A549 (cell line): ENCODE results near the gene GRK2. TPM values are rescaled to one million over a fixed set of nuclear protein-coding genes. Genes with fewer than 3 reads are reported as not detected.
A peak's percentile ranks its signal among the peaks of the same experiment; 100 is the strongest.

Experiments
- ATAC-seq, 2 experiments: fragments of 200-7000 bp in 1 of 2; fragments of >200 bp in 1 of 2; cut with Nextera tagmentation in 1 of 2; cut with Tn5 transposase in 1 of 2; 3 replicates each; pipeline versions ENCODE4 v1.8.0 to v1.9.1; 2018 to 2020; ENCODE audit warnings: mild to moderate bottlenecking in 1 of 2, moderate library complexity in 1 of 2
- CTCF ChIA-PET: fragments of 300-600 bp; sonication (Branson Sonifier 250); formaldehyde crosslinking; extraction: SDS; loops from one replicate; lab custom pipeline; 2021; ENCODE audit warnings: antibody characterized with exemption, inconsistent platforms; lab: Yijun Ruan, JAX
- POLR2A ChIA-PET: fragments of 350-600 bp; formaldehyde crosslinking; extraction: SDS; loops from one replicate; lab custom pipeline; 2021; ENCODE audit warnings: antibody characterized with exemption, inconsistent platforms; lab: Yijun Ruan, JAX
- DNase-seq, 2 experiments: peaks; one replicate each; pipeline versions ENCODE4 v3.0.0 to v3.0.0-alpha.2; 2011 to 2016; ENCODE audit warnings: low read depth in 1 of 2, low spot score in 1 of 2
- FAIRE-seq: peaks from 2 replicates; lab custom pipeline; 2011; peaks lifted over from hg19 to GRCh38; lab: Jason Lieb, UNC
- H3K27ac ChIP-seq, 2 experiments: fragments of >200 bp; sonication (Bioruptor Twin); formaldehyde crosslinking; 3 replicates each; pipeline ENCODE4 v1.5.1; 2016 to 2017
- H3K4me1 ChIP-seq: fragments of >200 bp; sonication (Bioruptor Twin); formaldehyde crosslinking; 3 replicates; pipeline ENCODE4 v1.6.1; 2016
- H3K4me2 ChIP-seq: fragments of >200 bp; sonication (Bioruptor Twin); formaldehyde crosslinking; 3 replicates; pipeline ENCODE4 v1.6.1; 2016
- H3K4me3 ChIP-seq: fragments of >200 bp; sonication (Bioruptor Twin); formaldehyde crosslinking; 3 replicates; pipeline ENCODE4 v1.5.1; 2016
- H3K9me3 ChIP-seq: fragments of >200 bp; sonication (Bioruptor Twin); formaldehyde crosslinking; 3 replicates; pipeline ENCODE4 v1.6.1; 2016
- BHLHE40 ChIP-seq: IDR thresholded peaks from 2 replicates; pipeline ENCODE4 v1.6.1; 2012; ENCODE audit warnings: low read depth, low read length, inconsistent platforms
- CHD2 ChIP-seq: fragments of 150-350 bp; IDR thresholded peaks from 2 replicates; pipeline ENCODE4 v1.6.1; 2014; ENCODE audit warnings: low read length; ENCODE audit not compliant: partially characterized antibody
- E2F6 ChIP-seq: IDR thresholded peaks from 2 replicates; pipeline ENCODE4 v1.6.1; 2012; ENCODE audit warnings: low read depth, borderline replicate concordance
- EP300 ChIP-seq, 2 experiments: fragments of >200 bp; sonication (Bioruptor Twin); formaldehyde crosslinking; IDR thresholded peaks; 2 replicates in 1 of 2; 3 replicates in 1 of 2; pipeline ENCODE4 v1.6.1; 2016 to 2017
- FOSB ChIP-seq: fragments of 250-450 bp; sonication (Bioruptor Pico); IDR thresholded peaks from 2 replicates; pipeline ENCODE4 v1.5.0; 2020; ENCODE audit warnings: mild to moderate bottlenecking, moderate library complexity
- FOSL2 ChIP-seq, 2 experiments: fragments of 450-650 bp in 1 of 2; fragments of >200 bp in 1 of 2; sonication (Bioruptor Twin) in 1 of 2; formaldehyde crosslinking; IDR thresholded peaks; 2 replicates each; pipeline versions ENCODE4 v1.5.0 to v1.6.1; 2016 to 2020; ENCODE audit warnings: mild to moderate bottlenecking in 1 of 2, moderate library complexity in 1 of 2
- FOXS1 ChIP-seq: fragments of 250-450 bp; sonication (Bioruptor Pico); IDR thresholded peaks from 2 replicates; pipeline ENCODE4 v1.5.0; 2020; ENCODE audit warnings: mild to moderate bottlenecking, moderate library complexity
- HEYL ChIP-seq: fragments of 250-450 bp; sonication (Bioruptor Pico); IDR thresholded peaks from 2 replicates; pipeline ENCODE4 v1.8.0; 2021; ENCODE audit warnings: mild to moderate bottlenecking, moderate library complexity
- HMGXB4 ChIP-seq: fragments of 250-450 bp; sonication (Bioruptor Pico); IDR thresholded peaks from 2 replicates; pipeline ENCODE4 v1.5.0; 2021; ENCODE audit warnings: mild to moderate bottlenecking, moderate library complexity, borderline replicate concordance
- HOXA7 ChIP-seq: fragments of 250-450 bp; sonication (Bioruptor Pico); IDR thresholded peaks from 2 replicates; pipeline ENCODE4 v1.5.0; 2020; ENCODE audit warnings: mild to moderate bottlenecking, moderate library complexity
- JUN ChIP-seq, 2 experiments: fragments of >200 bp; sonication (Bioruptor Twin); formaldehyde crosslinking; IDR thresholded peaks; 2 replicates in 1 of 2; 3 replicates in 1 of 2; pipeline ENCODE4 v1.6.1; 2016 to 2017
- JUNB ChIP-seq: fragments of >200 bp; sonication (Bioruptor Twin); formaldehyde crosslinking; IDR thresholded peaks from 2 replicates; pipeline ENCODE4 v1.6.1; 2016
- KDM5A ChIP-seq: fragments of 200-600 bp; sonication (generic); IDR thresholded peaks from 2 replicates; pipeline ENCODE4 v1.6.1; 2016; ENCODE audit warnings: antibody characterized with exemption, mild to moderate bottlenecking
- MAFK ChIP-seq: fragments of 450-650 bp; IDR thresholded peaks from 2 replicates; pipeline ENCODE4 v1.6.1; 2014; ENCODE audit not compliant: partially characterized antibody
- MAZ ChIP-seq: fragments of 150-350 bp; IDR thresholded peaks from 2 replicates; pipeline ENCODE4 v1.6.1; 2014; ENCODE audit warnings: antibody characterized with exemption, low read depth, low read length, borderline replicate concordance
- NFE2L2 ChIP-seq: fragments of 150-350 bp; conservative IDR thresholded peaks from 2 replicates; pipeline ENCODE4 v1.6.1; 2014; ENCODE audit warnings: low read length
- NR3C1 ChIP-seq: fragments of >200 bp; sonication (Bioruptor Twin); formaldehyde crosslinking; IDR thresholded peaks from 3 replicates; pipeline ENCODE4 v1.6.1; 2017
- POLR2A ChIP-seq: IDR thresholded peaks from 2 replicates; pipeline ENCODE4 v1.6.1; 2012; ENCODE audit warnings: mild to moderate bottlenecking, low read length
- RCOR1 ChIP-seq: fragments of 150-350 bp; IDR thresholded peaks from 2 replicates; pipeline ENCODE4 v1.6.1; 2014; ENCODE audit warnings: antibody characterized with exemption, low read length, low read depth
- REST ChIP-seq: fragments of 200-600 bp; sonication (generic); IDR thresholded peaks from 2 replicates; pipeline ENCODE4 v1.6.1; 2016; ENCODE audit warnings: antibody characterized with exemption, mild to moderate bottlenecking, moderate library complexity
- TFCP2L1 ChIP-seq: fragments of 250-450 bp; sonication (Bioruptor Pico); IDR thresholded peaks from 2 replicates; pipeline ENCODE4 v1.5.0; 2021; ENCODE audit warnings: mild to moderate bottlenecking
- TP53 ChIP-seq: fragments of 250-450 bp; sonication (Bioruptor Pico); IDR thresholded peaks from 2 replicates; pipeline ENCODE4 v1.5.0; 2021; ENCODE audit warnings: mild to moderate bottlenecking, moderate library complexity
- ZC3H11A ChIP-seq: fragments of 450-650 bp; IDR thresholded peaks from 2 replicates; pipeline ENCODE4 v1.6.1; 2014; ENCODE audit warnings: antibody characterized with exemption, mild to moderate bottlenecking
- ZSCAN20 ChIP-seq: fragments of 250-450 bp; sonication (Bioruptor Pico); IDR thresholded peaks from 2 replicates; pipeline ENCODE4 v1.8.0; 2022; ENCODE audit warnings: mild to moderate bottlenecking, moderate library complexity
- WGBS: methylation state at CpG from one replicate; pipeline ENCODE4 v1.1.6; 2017; ENCODE audit errors: missing lambda C conversion rate; 5-methylcytosine and 5-hydroxymethylcytosine counted together
- polyA plus RNA-seq, 4 experiments: library from polyadenylated mRNA; depleted of rRNA in 3 of 4; stranded (reverse); fragments of >200 nt; fragmentation: RNase III in 1 of 4; extraction: RNeasy Plus Mini Kit Qiagen cat#74134 plus additional on column Dnase treatment in 1 of 4; gene quantifications; 2 replicates in 3 of 4; 3 replicates in 1 of 4; pipeline ENCODE4 v1.2.3, GENCODE V29; 2011 to 2017
- TF ChIP-seq, protein P1 (sequence below): fragments of >200 bp; sonication (Bioruptor Twin); formaldehyde crosslinking; IDR thresholded peaks from 2 replicates; pipeline ENCODE4 v1.6.1; 2016
- TF ChIP-seq, protein P2 (sequence below): fragments of 250-450 bp; sonication (Bioruptor Pico); IDR thresholded peaks from 2 replicates; pipeline ENCODE4 v1.5.0; 2020; ENCODE audit warnings: low read depth, mild to moderate bottlenecking, moderate library complexity
- TF ChIP-seq, protein P3 (sequence below): IDR thresholded peaks from 2 replicates; pipeline ENCODE4 v1.6.1; 2012

GRK2 gene
- polyA plus RNA-seq, 2 of the 4 experiments (the other 2 are of a cell fraction) = 20.5 to 29.7 TPM

- CTCF ChIA-PET = interaction anchor here (0.6 to 4.9 kb wide), 56 partner anchors 10 to 429 kb away, joined by 3 to 178 read pairs (median 5); partner anchors contain the start of genes ANKRD13D, POLD4, RAD9A and RHOD
- POLR2A ChIA-PET = interaction anchor here (0.6 to 2.9 kb wide), 6 partner anchors 22 to 140 kb away, joined by 3 to 21 read pairs (median 4); partner anchors contain the start of genes ANKRD13D, POLD4 and PPP1CA
- ATAC-seq (peak in 1 of 2 experiments; percentile 3; a peak in 3 of 6 replicates), FAIRE-seq (no peak), DNase-seq (no peak)
- Histone ChIP-seq H3K27ac (peak overlapping the region in 1 of 2 experiments; percentile 87; a peak in 3 of 6 replicates), H3K9me3 (no peaks in the 10 kb centered on the region), H3K4me3 (no peak overlapping the region; the same call in 2 of the 3 replicates), H3K4me2 (peak overlapping the region; percentile 68), H3K4me1 (peaks cover 23% of the 10 kb centered on the region)
- TF ChIP-seq NFE2L2 = no peak
- TF ChIP-seq ZSCAN20 = no peak
- TF ChIP-seq, protein P1, sequence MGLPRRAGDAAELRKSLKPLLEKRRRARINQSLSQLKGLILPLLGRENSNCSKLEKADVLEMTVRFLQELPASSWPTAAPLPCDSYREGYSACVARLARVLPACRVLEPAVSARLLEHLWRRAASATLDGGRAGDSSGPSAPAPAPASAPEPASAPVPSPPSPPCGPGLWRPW = no peak
- no peak for TF ChIP-seq HEYL (CRISPR knock-in tag)
- TF ChIP-seq RCOR1 = no peak
- no peak for TF ChIP-seq TP53
- WGBS = 55% methylated on average over 18 of the region's 18 CpGs
These were observed 4.2 kb upstream of the GRK2 start for GRCh38 chr11:67261946-67262681.

- WGBS = 59% methylated on average over 22 of the region's 22 CpGs
- ChIA-PET CTCF (interaction anchor here (0.6 to 4.9 kb wide), 51 partner anchors 9 to 386 kb away, joined by 3 to 178 read pairs (median 6); partner anchors contain the start of genes ANKRD13D, POLD4, RAD9A and RHOD), POLR2A (interaction anchor here (1.3 to 2.9 kb wide), 3 partner anchors 25 to 139 kb away, joined by 3 to 21 read pairs (median 3); partner anchors contain the start of gene PPP1CA)
- Histone ChIP-seq H3K4me2 (peak overlapping the region; percentile 40), H3K4me3 (no peak overlapping the region), H3K27ac (peak overlapping the region; percentile 60 to 87), H3K4me1 (peaks cover 30% of the 10 kb centered on the region), H3K9me3 (no peaks in the 10 kb centered on the region)
- ATAC-seq (peak; percentile 65 to 84), DNase-seq (peak; percentile 79 to 98), FAIRE-seq (no peak)
- TF ChIP-seq HOXA7 (no peak), KDM5A (no peak), JUNB (no peak), NFE2L2 (no peak), E2F6 (no peak), JUN (IDR thresholded peaks at IDR 0.05) (0 out of 5 replicates have a peak, but pooled peaks of 1 of the 2 experiments have one; percentile 26), HMGXB4 (CRISPR knock-in tag) (no peak), TFCP2L1 (CRISPR knock-in tag) (no peak), BHLHE40 (no peak), POLR2A (no peak; the same call in 1 of the 2 replicates), CHD2 (no peak), FOSB (no peak), ZC3H11A (no peak), FOXS1 (CRISPR knock-in tag) (no peak), FOSL2 (IDR thresholded peaks at IDR 0.05) (no peak), FOSL2 (CRISPR knock-in tag; IDR thresholded peaks at IDR 0.05) (peak; percentile 35; the same call in 1 of the 2 replicates), EP300 (IDR thresholded peaks at IDR 0.05) (no peak), MAFK (no peak), MAZ (0 out of 2 replicates have a peak, but pooled peaks have one; percentile 15), REST (no peak), NR3C1 (no peak)
- TF ChIP-seq, protein P2, sequence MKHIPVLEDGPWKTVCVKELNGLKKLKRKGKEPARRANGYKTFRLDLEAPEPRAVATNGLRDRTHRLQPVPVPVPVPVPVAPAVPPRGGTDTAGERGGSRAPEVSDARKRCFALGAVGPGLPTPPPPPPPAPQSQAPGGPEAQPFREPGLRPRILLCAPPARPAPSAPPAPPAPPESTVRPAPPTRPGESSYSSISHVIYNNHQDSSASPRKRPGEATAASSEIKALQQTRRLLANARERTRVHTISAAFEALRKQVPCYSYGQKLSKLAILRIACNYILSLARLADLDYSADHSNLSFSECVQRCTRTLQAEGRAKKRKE (CRISPR knock-in tag) = no peak
- TF ChIP-seq, protein P3, sequence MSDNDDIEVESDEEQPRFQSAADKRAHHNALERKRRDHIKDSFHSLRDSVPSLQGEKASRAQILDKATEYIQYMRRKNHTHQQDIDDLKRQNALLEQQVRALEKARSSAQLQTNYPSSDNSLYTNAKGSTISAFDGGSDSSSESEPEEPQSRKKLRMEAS = 0 out of 2 replicates have a peak, but pooled peaks have one; percentile 40
These were observed 3.3 kb upstream of the GRK2 start for GRCh38 chr11:67262731-67263675.
